GM12878 (cell line): ENCODE measurements around the gene EMP2. TPM values are rescaled to one million over a fixed set of nuclear protein-coding genes. Genes with fewer than 3 reads are reported as not detected.

Experiments
- ATAC-seq: fragments of 200-7000 bp; cut with Tn5 transposase; 3 replicates; pipeline ENCODE4 v1.9.1; 2020; ENCODE audit warnings: mild to moderate bottlenecking, moderate library complexity
- BruUV-seq: library from RNA; stranded (reverse); fragments of 400-500 nt; replicated peaks from 2 replicates; lab custom pipeline; 2021; lab: Mats Ljungman, UMichigan
- CTCF ChIA-PET: fragments of 300-600 bp; sonication (Branson Sonifier 250); formaldehyde crosslinking; extraction: SDS; loops from one replicate; lab custom pipeline; 2021; ENCODE audit warnings: inconsistent platforms; lab: Yijun Ruan, JAX
- POLR2A ChIA-PET: fragments of 350-600 bp; formaldehyde crosslinking; extraction: SDS; loops from one replicate; lab custom pipeline; 2021; ENCODE audit warnings: inconsistent platforms; lab: Charles Lee
- RAD21 ChIA-PET: fragments of 300-600 bp; sonication (Branson Sonifier 250); formaldehyde crosslinking; loops from one replicate; lab custom pipeline; 2023; ENCODE audit warnings: antibody characterized with exemption; ENCODE audit not compliant: unreplicated experiment; lab: Charles Lee
- SMC1A ChIA-PET: fragments of 300-600 bp; sonication (Branson Sonifier 250); formaldehyde crosslinking; loops from one replicate; lab custom pipeline; 2023; ENCODE audit not compliant: unreplicated experiment, uncharacterized antibody; lab: Charles Lee
- DNase-seq: peaks from one replicate; pipeline ENCODE4 v3.0.0-alpha.2; 2011; ENCODE audit warnings: low read depth, low spot score
- FAIRE-seq: peaks from 3 replicates; lab custom pipeline; 2011; peaks lifted over from hg19 to GRCh38; lab: Jason Lieb, UNC
- H2AFZ ChIP-seq: 2 replicates; pipeline ENCODE4 v1.6.0; 2011; ENCODE audit warnings: low read depth, low read length, control low read depth; ENCODE audit not compliant: control insufficient read depth
- H3K27ac ChIP-seq: 2 replicates; pipeline ENCODE4 v1.5.1; 2011; ENCODE audit warnings: control low read depth; ENCODE audit not compliant: control insufficient read depth, insufficient read depth
- H3K27me3 ChIP-seq, 2 experiments: replicated peaks in 1 of 2; 2 replicates each; pipeline versions ENCODE4 v1.6.0 to v1.6.1; 2011; ENCODE audit warnings: low read length in 1 of 2; ENCODE audit not compliant: control insufficient read depth in 2 of 2, insufficient read depth in 2 of 2
- H3K36me3 ChIP-seq, 2 experiments: 2 replicates each; pipeline ENCODE4 v1.5.1; 2011; ENCODE audit warnings: low read length in 1 of 2; ENCODE audit not compliant: control insufficient read depth in 2 of 2, insufficient read depth in 2 of 2
- H3K4me1 ChIP-seq: 2 replicates; pipeline ENCODE4 v1.6.1; 2011; ENCODE audit warnings: mild to moderate bottlenecking, low read length, moderate library complexity, mixed read lengths; ENCODE audit not compliant: control insufficient read depth, insufficient read depth
- H3K4me2 ChIP-seq: 2 replicates; pipeline ENCODE4 v1.6.0; 2011; ENCODE audit warnings: control low read depth; ENCODE audit not compliant: control insufficient read depth, insufficient read depth
- H3K4me3 ChIP-seq: fragments of 200-600 bp; sonication (generic); 2 replicates; pipeline ENCODE4 v1.5.1; 2016
- H3K79me2 ChIP-seq: 2 replicates; pipeline ENCODE4 v1.6.0; 2011; ENCODE audit warnings: low read length; ENCODE audit not compliant: control insufficient read depth, insufficient read depth
- H3K9ac ChIP-seq: 2 replicates; pipeline ENCODE4 v1.8.0; 2011; ENCODE audit warnings: low read length, control low read depth, mixed read lengths; ENCODE audit not compliant: control insufficient read depth, insufficient read depth
- H3K9me3 ChIP-seq: replicated peaks from 3 replicates; pipeline ENCODE4 v1.5.1; 2011; ENCODE audit warnings: mild to moderate bottlenecking, low read length; ENCODE audit not compliant: control insufficient read depth, insufficient read depth
- H4K20me1 ChIP-seq: 2 replicates; pipeline ENCODE4 v1.6.0; 2011; ENCODE audit not compliant: control insufficient read depth, insufficient read depth
- BCL11A ChIP-seq: IDR thresholded peaks from 2 replicates; pipeline ENCODE4 v1.6.1; 2011; ENCODE audit warnings: low read depth, low read length
- CBX5 ChIP-seq: sonication (generic); IDR thresholded peaks from 2 replicates; pipeline ENCODE4 v1.6.1; 2016; ENCODE audit warnings: low read depth, moderate library complexity, mild to moderate bottlenecking, inconsistent platforms
- ETV6 ChIP-seq, 2 experiments: fragments of 450-650 bp in 1 of 2; IDR thresholded peaks in 1 of 2; conservative IDR thresholded peaks in 1 of 2; 2 replicates each; pipeline ENCODE4 v1.6.1; 2014; ENCODE audit warnings: antibody characterized with exemption in 1 of 2, borderline replicate concordance in 1 of 2, low read depth in 1 of 2, mild to moderate bottlenecking in 1 of 2, moderate library complexity in 1 of 2
- EZH2 ChIP-seq: IDR thresholded peaks from 2 replicates; pipeline ENCODE4 v1.6.1; 2012; ENCODE audit warnings: low read depth, mild to moderate bottlenecking, control low read depth, inconsistent platforms, low read length, borderline replicate concordance; ENCODE audit not compliant: control insufficient read depth
- GATAD2B ChIP-seq: fragments of 450-650 bp; conservative IDR thresholded peaks from 2 replicates; pipeline ENCODE4 v1.6.1; 2017; ENCODE audit warnings: low read depth, mild to moderate bottlenecking, moderate library complexity
- IKZF2 ChIP-seq, 2 experiments: fragments of 450-650 bp; IDR thresholded peaks; 2 replicates each; pipeline ENCODE4 v1.6.1; 2017; ENCODE audit warnings: mild to moderate bottlenecking in 2 of 2, moderate library complexity in 2 of 2
- NR2F1 ChIP-seq: fragments of 450-650 bp; conservative IDR thresholded peaks from 2 replicates; pipeline ENCODE4 v1.6.1; 2017; ENCODE audit warnings: mild to moderate bottlenecking
- POU2F2 ChIP-seq: IDR thresholded peaks from 3 replicates; pipeline ENCODE4 v1.6.1; 2011; ENCODE audit warnings: low read depth, mild to moderate bottlenecking, low read length, borderline replicate concordance
- SIX5 ChIP-seq: IDR thresholded peaks from 2 replicates; pipeline ENCODE4 v1.6.1; 2011; ENCODE audit warnings: mild to moderate bottlenecking, low read depth, low read length, moderate library complexity; ENCODE audit not compliant: severe bottlenecking
- SMARCA5 ChIP-seq: fragments of 450-650 bp; IDR thresholded peaks from 2 replicates; pipeline ENCODE4 v1.6.1; 2017; ENCODE audit warnings: mild to moderate bottlenecking
- TAF1 ChIP-seq: IDR thresholded peaks from 2 replicates; pipeline ENCODE4 v1.6.1; 2011; ENCODE audit warnings: mild to moderate bottlenecking, low read depth, low read length, borderline replicate concordance
- YY1 ChIP-seq: IDR thresholded peaks from 2 replicates; pipeline ENCODE4 v1.6.1; 2011; ENCODE audit warnings: low read depth, mild to moderate bottlenecking, low read length
- ZNF207 ChIP-seq: fragments of 450-650 bp; IDR thresholded peaks from 2 replicates; pipeline ENCODE4 v1.6.1; 2014; ENCODE audit warnings: antibody characterized with exemption, mild to moderate bottlenecking, borderline replicate concordance
- ZNF217 ChIP-seq: fragments of 450-650 bp; IDR thresholded peaks from 2 replicates; pipeline ENCODE4 v1.6.1; 2017; ENCODE audit warnings: antibody characterized with exemption, mild to moderate bottlenecking
- ZNF384 ChIP-seq: IDR thresholded peaks from 2 replicates; pipeline ENCODE4 v1.6.1; 2012; ENCODE audit warnings: low read depth, mild to moderate bottlenecking, low read length, improper control_type of control experiment, borderline replicate concordance
- in situ Hi-C: fragments of 300-500 bp; cut with MboI; formaldehyde crosslinking; loops from 9 replicates; pipeline ENCODE4 v1.14.3; 2018; ENCODE audit warnings: mixed read lengths
- intact Hi-C: fragments of 100-400 bp; cut with micrococcal nuclease; formaldehyde crosslinking; loops from one replicate; pipeline ENCODE4 v1.14.2; 2022; ENCODE audit not compliant: unreplicated experiment
- polyA plus RNA-seq, 11 experiments: library from polyadenylated mRNA; depleted of rRNA in 4 of 11; unstranded in 6 of 11; stranded (reverse) in 5 of 11; fragments of >200 nt; fragmentation: Nextera tagmentation in 4 of 11; fragmentation: Illumina TruSeq in 1 of 11; extraction: Ambion mirVana in 4 of 11; extraction: Trizol in 1 of 11; gene quantifications; 1 replicate in 1 of 11; 2 replicates in 10 of 11; pipeline versions ENCODE4 v1.2.1 to v1.2.3, GENCODE V29; 2011 to 2016; ENCODE audit warnings: inconsistent platforms in 2 of 11, missing spikeins in 2 of 11, low read depth in 1 of 11
- total RNA-seq, 4 experiments: library from RNA; depleted of rRNA in 3 of 4; stranded (reverse); fragments of >200 nt in 3 of 4; fragmentation: Illumina TruSeq in 1 of 4; extraction: Trizol in 1 of 4; gene quantifications; 2 replicates each; pipeline versions ENCODE4 v1.2.1 to v1.2.3, GENCODE V29; 2013 to 2021
- TF ChIP-seq, protein P1 (sequence below): fragments of 450-650 bp; IDR thresholded peaks from 2 replicates; pipeline ENCODE4 v1.6.1; 2017; ENCODE audit warnings: mild to moderate bottlenecking, moderate library complexity
- TF ChIP-seq, protein P2 (sequence below): fragments of 150-350 bp; IDR thresholded peaks from 2 replicates; pipeline ENCODE4 v1.6.1; 2016; ENCODE audit warnings: low read depth, low read length

The EMP2 gene
- total and polyA plus RNA-seq, 10 of the 15 experiments (the other 5 are each of a cell fraction or from before 2014, with no cell fraction given) = 0.41 to 10.4 (median 3.8) TPM

DNA sequence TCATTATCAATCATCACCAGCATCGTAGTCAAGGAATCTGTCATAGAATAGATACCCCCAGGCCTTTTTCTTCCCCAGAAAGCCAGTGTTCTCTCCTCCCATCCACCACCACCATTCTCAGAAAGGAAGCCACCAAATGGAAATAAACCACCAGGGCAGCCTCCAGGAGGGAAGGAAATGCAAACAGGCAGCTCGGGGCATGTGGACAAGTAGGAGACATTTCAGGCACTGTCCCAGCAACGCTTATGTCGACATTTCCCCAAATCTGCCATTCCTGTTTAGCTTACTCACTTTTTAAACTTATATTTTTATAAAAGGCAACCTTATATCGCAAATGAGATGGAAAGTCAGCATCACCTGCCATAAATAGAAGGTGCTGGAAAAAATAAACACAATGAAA, 15.8 kb downstream of the EMP2 start (continued):
- no peak for TF ChIP-seq EZH2
- no peak for TF ChIP-seq ZNF384
- no peak for TF ChIP-seq IKZF2 (IDR thresholded peaks at IDR 0.05)
- TF ChIP-seq, protein P1, sequence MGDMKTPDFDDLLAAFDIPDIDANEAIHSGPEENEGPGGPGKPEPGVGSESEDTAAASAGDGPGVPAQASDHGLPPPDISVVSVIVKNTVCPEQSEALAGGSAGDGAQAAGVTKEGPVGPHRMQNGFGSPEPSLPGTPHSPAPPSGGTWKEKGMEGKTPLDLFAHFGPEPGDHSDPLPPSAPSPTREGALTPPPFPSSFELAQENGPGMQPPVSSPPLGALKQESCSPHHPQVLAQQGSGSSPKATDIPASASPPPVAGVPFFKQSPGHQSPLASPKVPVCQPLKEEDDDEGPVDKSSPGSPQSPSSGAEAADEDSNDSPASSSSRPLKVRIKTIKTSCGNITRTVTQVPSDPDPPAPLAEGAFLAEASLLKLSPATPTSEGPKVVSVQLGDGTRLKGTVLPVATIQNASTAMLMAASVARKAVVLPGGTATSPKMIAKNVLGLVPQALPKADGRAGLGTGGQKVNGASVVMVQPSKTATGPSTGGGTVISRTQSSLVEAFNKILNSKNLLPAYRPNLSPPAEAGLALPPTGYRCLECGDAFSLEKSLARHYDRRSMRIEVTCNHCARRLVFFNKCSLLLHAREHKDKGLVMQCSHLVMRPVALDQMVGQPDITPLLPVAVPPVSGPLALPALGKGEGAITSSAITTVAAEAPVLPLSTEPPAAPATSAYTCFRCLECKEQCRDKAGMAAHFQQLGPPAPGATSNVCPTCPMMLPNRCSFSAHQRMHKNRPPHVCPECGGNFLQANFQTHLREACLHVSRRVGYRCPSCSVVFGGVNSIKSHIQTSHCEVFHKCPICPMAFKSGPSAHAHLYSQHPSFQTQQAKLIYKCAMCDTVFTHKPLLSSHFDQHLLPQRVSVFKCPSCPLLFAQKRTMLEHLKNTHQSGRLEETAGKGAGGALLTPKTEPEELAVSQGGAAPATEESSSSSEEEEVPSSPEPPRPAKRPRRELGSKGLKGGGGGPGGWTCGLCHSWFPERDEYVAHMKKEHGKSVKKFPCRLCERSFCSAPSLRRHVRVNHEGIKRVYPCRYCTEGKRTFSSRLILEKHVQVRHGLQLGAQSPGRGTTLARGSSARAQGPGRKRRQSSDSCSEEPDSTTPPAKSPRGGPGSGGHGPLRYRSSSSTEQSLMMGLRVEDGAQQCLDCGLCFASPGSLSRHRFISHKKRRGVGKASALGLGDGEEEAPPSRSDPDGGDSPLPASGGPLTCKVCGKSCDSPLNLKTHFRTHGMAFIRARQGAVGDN = no peak

DNA sequence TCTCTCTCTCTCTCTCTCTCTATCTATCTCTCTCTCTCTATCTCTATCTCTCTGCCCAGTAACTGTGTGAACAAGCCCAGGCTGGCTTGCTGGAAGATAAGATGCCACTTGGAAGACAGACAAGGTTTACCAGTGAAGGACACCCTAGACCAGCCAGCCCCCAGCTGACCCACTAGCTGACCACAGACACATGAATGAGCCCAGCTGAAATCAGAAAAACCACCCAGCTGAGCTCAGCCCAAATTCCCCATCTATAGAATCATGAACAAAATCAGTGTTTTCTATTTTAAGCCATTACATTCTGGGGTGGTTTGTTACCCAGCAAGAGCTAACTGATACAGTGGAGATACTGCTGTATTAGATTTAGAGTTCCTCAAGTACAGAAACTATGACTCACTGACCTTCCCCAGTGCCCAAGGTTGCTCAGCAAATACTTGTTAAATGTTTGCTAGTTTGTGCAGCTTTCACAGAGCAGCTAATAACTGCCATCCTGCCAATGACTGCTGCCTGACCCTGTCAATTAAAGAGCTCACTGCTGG, 18.0 kb downstream of the EMP2 start:
- no TSS peak for BruUV-seq
- intact Hi-C loops = no loop called here
- H3K27me3 ChIP-seq = peaks cover 0 to 4% of the 10 kb centered on the region in 2 experiments; a peak in 1 of 4 replicates
- H4K20me1 ChIP-seq = no peaks in the 10 kb centered on the region
- H3K9me3 ChIP-seq = peaks cover 4% of the 10 kb centered on the region; the same call in 2 of the 3 replicates
- FAIRE-seq = no peak
- no peak overlapping the region for H3K9ac ChIP-seq
- H3K4me3 ChIP-seq = no peak overlapping the region
- in situ Hi-C loops = no loop called here
- DNase-seq = no peak
- no peak for ATAC-seq
- H3K4me2 ChIP-seq = no peak overlapping the region
- ChIA-PET POLR2A (no interaction called here), RAD21 (no interaction called here), CTCF (interaction anchor here (0.6 to 1.3 kb wide), 3 partner anchors 47 to 176 kb away, joined by 3 to 4 read pairs (median 3); no protein-coding TSS in a partner anchor), SMC1A (interaction anchor here (1.1 kb wide), 2 partner anchors 10 to 39 kb away, joined by 3 to 4 read pairs; no protein-coding TSS in a partner anchor)
- no peak overlapping the region for H2AFZ ChIP-seq
- no peaks in the 10 kb centered on the region for H3K36me3 ChIP-seq
- no peaks in the 10 kb centered on the region for H3K4me1 ChIP-seq
- H3K27ac ChIP-seq = no peak overlapping the region
- H3K79me2 ChIP-seq = no peaks in the 10 kb centered on the region
- no peak for TF ChIP-seq ZNF207
- TF ChIP-seq NR2F1 = no peak
- TF ChIP-seq SIX5 = no peak
- no peak for TF ChIP-seq BCL11A
- no peak for TF ChIP-seq TAF1
- TF ChIP-seq CBX5 = no peak
- no peak for TF ChIP-seq ETV6 (conservative IDR thresholded peaks at IDR 0.05 in 1 of 2, IDR thresholded peaks at IDR 0.05 in 1 of 2; ENCODE audit: borderline replicate concordance in 1 of 2, low read depth in 1 of 2)
- TF ChIP-seq ZNF217 = no peak
- TF ChIP-seq GATAD2B = no peak
- TF ChIP-seq YY1 = no peak
- no peak for TF ChIP-seq POU2F2
- TF ChIP-seq, protein P2, sequence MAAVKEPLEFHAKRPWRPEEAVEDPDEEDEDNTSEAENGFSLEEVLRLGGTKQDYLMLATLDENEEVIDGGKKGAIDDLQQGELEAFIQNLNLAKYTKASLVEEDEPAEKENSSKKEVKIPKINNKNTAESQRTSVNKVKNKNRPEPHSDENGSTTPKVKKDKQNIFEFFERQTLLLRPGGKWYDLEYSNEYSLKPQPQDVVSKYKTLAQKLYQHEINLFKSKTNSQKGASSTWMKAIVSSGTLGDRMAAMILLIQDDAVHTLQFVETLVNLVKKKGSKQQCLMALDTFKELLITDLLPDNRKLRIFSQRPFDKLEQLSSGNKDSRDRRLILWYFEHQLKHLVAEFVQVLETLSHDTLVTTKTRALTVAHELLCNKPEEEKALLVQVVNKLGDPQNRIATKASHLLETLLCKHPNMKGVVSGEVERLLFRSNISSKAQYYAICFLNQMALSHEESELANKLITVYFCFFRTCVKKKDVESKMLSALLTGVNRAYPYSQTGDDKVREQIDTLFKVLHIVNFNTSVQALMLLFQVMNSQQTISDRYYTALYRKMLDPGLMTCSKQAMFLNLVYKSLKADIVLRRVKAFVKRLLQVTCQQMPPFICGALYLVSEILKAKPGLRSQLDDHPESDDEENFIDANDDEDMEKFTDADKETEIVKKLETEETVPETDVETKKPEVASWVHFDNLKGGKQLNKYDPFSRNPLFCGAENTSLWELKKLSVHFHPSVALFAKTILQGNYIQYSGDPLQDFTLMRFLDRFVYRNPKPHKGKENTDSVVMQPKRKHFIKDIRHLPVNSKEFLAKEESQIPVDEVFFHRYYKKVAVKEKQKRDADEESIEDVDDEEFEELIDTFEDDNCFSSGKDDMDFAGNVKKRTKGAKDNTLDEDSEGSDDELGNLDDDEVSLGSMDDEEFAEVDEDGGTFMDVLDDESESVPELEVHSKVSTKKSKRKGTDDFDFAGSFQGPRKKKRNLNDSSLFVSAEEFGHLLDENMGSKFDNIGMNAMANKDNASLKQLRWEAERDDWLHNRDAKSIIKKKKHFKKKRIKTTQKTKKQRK = no peak
- TF ChIP-seq SMARCA5 = no peak
